ENCODE data around the gene GALNT3.

GALNT3 gene

GRCh38 chr2:165795011-165795410, 964 bp upstream of the GALNT3 start:
- no peak for DNase-seq

DNA sequence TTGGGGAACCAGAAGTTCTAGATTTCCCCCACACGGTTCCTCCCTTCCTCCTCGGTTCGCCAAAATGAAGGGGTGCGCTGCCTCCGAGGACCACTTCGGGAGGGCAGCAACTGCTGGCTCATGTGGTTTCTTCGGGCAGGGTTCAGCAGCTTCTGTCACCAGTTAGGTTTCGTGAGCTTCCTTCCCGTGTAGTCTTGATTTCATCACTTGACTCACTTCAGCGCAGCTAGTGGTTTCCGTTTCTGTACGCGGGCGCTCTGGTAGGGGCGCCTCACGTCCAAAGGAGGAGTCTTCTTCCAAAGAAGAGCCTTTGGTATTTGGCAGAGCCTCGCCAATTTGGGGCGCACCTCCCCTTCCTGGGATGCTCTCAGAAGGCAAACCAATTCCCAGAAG, 485 bp upstream of the GALNT3 start:
- peak; percentile 62 for DNase-seq

- peak; percentile 43 for DNase-seq
Observed at GRCh38 chr2:165793161-165793778, 777 bp downstream of the GALNT3 start.

DNA sequence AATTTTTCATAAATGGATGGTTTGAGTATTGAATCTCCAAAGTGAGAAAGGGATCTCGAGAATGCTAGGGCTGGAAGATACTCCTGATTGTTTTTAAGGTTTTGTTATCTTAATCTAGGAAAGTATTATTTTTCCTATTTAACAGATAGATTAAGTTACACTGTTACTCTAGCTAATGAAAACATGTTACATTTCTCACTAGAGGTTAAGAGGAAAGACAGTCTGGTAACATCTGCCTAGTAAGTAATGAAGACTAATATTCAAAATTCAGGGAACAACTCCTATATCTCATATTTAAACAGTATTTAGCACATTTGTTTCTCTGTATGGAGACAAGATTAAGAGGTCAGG, 2.0 kb downstream of the GALNT3 start:
- DNase-seq, result no peak

- peak; percentile 64 for DNase-seq
Observed at GRCh38 chr2:165791421-165792103, 2.5 kb downstream of the GALNT3 start.

DNA sequence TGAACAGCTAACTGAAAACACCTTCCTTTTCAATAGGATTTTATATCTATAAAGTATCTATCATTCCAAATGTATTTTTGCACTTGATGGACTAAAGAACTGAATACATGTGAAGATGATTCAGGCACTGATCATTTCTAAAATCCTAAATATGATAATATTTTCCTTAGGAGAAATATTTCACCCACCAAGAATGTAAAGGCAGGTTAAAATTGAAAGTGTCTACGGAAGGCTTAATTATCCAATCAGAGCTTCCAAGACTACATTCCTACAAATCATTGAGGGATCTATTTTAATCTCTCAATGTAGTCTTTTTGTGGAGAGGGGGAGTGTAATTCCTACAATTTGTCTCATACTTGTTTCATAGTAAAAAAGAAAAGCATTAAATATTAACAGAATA, 3.6 kb downstream of the GALNT3 start:
- peak; percentile 36 for DNase-seq

DNA sequence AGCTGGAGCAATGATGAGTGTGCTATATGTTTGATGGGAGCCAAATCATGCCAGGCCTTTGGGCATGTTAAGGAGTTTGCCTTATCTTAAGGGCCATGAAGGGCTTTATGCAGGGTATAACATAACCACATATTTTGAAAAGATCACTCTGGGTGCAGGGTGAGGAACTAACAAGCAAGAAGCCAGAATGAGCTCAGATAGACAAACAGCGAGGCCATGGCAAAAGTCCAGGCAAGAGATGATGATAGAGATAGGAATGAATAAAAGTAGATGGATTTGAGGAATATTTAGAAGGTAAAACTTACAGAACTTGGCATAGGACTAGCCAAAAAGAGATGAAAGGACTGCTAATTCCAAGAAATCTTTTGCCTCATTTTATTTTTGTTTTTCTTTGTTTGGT, 6.7 kb downstream of the GALNT3 start:
- DNase-seq, result no peak

GRCh38 chr2:165779706-165780105, 14.3 kb downstream of the GALNT3 start:
- no peak for DNase-seq

DNA sequence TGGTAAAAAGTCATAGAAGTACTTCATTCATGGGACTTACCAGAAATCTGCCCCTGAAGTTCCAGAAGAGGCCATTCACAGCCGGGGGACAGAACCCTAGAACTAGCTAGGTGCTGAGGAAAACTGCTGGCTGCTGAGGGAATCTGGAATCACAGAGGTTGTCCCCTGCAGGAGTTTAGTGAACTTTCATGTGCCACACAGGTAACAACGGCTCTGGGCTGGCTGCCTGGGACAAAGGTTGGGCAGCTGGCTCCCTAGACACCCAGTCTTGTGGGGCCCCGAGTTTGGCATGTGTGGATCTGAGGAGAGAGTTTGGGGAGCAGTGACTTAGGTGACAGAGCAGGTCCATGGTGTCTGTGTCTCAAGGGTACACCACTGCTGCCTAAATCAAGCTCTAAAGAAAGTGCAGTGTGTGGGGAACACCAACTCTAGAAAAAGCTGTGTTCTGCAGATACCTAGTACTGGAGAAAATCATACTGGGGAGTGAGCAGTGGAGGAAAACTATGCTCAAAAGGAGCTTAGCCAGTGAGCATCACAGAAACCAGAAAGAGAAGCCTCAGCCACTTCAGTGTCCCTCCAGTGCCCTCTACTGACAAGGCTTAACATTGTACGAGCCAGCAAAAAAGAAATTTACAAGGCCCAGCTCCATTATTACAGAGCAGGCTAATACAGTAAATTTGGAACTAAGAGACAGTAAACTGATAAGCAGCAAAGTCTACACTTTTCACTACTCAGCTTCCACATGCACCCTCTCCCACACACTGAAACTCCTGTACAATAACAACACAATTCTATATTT, 15.2 kb downstream of the GALNT3 start:
- DNase-seq, result no peak

GRCh38 chr2:165778187-165778556, 15.9 kb downstream of the GALNT3 start:
- no peak for DNase-seq

- no peak for DNase-seq
Observed at GRCh38 chr2:165777522-165778186, 16.4 kb downstream of the GALNT3 start.

GRCh38 chr2:165776796-165777195, 17.3 kb downstream of the GALNT3 start:
- DNase-seq, result no peak

GRCh38 chr2:165776013-165776412, 18.0 kb downstream of the GALNT3 start:
- DNase-seq, result no peak

DNA sequence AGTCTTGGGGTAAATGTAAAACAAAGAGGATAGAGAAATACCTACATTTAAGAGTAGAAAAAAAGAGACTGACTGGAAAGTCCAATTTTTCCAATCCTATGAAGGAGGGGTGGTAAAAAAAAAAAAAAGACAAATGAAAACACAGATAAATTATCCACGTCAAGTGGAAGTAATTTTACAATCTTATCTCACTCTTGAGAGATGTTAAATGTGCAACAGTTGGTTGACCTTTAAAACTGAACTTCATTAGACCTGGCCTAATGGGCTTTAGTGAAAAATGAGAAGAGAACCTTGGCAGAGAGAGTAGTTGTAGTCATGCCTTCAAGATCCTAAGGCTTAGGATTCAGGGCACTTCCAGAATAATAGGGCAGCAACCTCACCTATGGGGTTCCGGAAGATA, 20.4 kb downstream of the GALNT3 start:
- no peak for DNase-seq

GRCh38 chr2:165772183-165772582, 21.9 kb downstream of the GALNT3 start:
- no peak for DNase-seq

- no peak for DNase-seq
Observed at GRCh38 chr2:165766326-165766927, 27.6 kb downstream of the GALNT3 start.

DNA sequence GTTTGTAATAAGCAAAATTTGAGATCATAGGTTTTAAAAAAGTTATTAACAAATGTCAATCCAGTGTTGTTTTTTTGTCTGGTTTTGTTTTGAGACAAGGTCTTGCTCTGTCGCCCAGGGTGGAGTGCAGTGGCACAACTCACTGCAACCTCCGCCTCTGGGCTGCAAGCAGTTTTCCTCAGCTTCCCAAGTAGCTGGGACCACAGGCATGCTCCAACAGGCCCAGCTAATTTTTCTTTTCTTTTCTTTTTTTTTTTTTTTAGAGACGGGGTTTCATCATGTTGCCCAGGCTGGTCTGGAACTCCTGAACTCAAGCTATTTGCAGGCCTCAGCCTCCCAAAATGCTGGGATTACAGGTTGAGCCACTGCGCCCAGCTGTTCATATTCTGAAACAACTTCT, 31.3 kb downstream of the GALNT3 start:
- no peak for DNase-seq

- DNase-seq, result no peak
Observed at GRCh38 chr2:165757906-165758675, 36.0 kb downstream of the GALNT3 start.

DNA sequence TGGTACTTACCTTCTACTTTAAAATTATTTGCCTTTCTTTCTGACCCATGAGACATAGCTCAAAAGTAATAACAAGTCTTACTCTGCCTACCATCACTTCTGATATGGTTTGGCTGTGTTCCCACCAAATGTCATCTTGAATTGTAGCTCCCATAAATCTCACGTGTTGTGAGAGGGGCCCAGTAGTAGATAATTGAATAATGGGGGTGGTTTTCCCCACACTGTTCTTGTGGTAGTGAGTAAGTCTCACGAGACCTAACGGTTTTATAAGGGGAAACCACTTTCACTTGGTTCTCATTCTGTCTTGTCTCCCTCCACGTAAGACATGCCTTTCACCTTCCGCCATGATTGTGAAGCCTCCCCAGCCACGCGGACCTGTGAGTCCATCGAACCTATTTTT, 47.5 kb downstream of the GALNT3 start:
- DNase-seq, result no peak

DNA sequence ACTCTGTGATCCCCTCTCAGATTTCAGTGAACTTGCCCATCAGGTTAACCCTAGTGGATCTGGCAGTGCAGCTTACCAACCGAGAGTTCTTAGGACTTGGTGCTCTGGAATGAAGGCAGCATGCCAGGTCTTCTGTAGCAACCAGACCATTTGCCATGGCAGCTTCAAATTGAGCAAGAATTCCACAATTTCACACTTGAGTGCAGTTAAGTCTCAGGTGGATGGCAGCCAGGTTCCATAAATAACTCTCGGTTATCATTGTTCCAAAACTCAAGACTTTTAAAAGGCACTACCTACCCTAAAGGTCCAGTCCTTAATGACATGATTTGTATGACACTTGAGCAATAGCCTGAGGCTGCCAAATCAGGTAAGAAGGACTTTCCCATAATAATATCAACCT, 48.1 kb downstream of the GALNT3 start:
- DNase-seq, result no peak

DNA sequence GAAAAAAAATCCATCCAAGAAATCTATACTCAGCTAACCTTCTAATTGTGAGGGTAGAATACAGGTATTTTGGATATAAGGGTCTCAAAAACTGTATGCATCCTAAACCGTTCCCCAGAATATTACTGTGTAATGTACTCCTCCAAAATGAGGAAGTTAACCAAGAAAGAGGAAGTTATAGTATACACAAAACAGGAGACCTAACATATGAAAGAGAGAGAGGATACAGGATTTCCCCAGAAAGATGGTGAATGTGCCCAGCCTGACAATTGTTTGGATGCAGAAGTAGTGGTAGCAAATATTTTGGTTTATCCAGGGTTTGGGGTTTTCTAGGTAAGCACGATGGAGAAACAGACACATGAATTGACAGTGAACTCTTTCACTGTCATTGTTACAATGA, 50.6 kb downstream of the GALNT3 start:
- no peak for DNase-seq

DNA sequence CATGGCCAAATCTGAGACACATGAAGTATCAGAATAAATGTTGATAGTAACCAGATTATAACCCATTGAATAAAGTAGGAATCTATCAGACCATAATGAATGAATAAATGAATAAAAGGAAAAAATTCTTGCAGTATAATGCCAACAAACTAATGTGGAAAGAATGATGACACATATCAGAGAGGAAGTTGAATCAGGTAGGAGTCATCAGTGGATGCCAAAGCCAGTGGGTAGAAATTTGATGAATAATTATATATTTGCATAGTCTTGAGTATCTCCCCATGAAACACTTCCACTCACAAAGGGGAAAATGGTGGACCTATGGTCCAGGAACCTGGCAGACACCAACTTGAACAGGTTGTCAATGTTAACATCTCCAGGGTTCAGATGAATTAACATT, 68.6 kb downstream of the GALNT3 start:
- DNase-seq, result peak; percentile 92

DNA sequence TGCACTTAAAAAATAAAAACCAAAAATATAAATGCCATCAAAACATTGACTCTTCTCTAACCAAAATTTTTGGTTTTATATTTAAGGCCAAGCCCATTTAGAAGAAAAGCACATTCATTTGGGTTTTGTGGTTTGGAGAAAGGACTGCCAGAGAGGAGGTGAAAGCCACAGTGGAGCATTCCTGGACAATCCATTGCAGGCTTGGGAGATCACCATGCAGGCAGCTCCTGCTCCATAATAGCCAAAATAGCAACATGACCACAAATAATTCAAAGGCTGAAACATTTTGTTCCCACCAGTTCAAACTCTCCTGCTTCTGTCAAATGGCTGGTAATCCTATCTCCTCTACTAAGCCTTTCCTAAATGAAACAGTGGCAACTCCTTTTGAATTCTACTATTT, 73.5 kb downstream of the GALNT3 start:
- peak; percentile 63 for DNase-seq
